Subcutaneous adipose tissue (tissue), 4 donors: ENCODE measurements around the gene POLL. TPM values are rescaled to one million over a fixed set of nuclear protein-coding genes. Genes with fewer than 3 reads are reported as not detected.

Experiments
- CTCF ChIP-seq: fragments of 450-650 bp; IDR thresholded peaks from one replicate; pipeline ENCODE4 v1.5.1; 2016; ENCODE audit warnings: low read depth, mild to moderate bottlenecking, control low read depth, antibody characterized with exemption, moderate library complexity
- total RNA-seq, 4 donors: library from RNA; depleted of rRNA; stranded (reverse); fragments of >200 nt; gene quantifications; one replicate each; pipeline ENCODE4 v1.1.0, GENCODE V29; 2016

The POLL gene
- total RNA-seq, 4 donors from 2014 or later, result 11.9 to 30.7 (median 21.4) TPM

- TF ChIP-seq CTCF, result no peak
Measured at GRCh38 chr10:101614663-101615524, 26.8 kb upstream of the POLL start.

GRCh38 chr10:101613646-101614045 is 25.6 kb upstream of the POLL start:
- no peak for TF ChIP-seq CTCF

GRCh38 chr10:101612872-101613271 is 24.8 kb upstream of the POLL start:
- TF ChIP-seq CTCF, result no peak

- TF ChIP-seq CTCF, result no peak
Measured at GRCh38 chr10:101612086-101612485, 24.0 kb upstream of the POLL start.

- no peak for TF ChIP-seq CTCF
Measured at GRCh38 chr10:101611096-101611905, 23.2 kb upstream of the POLL start.

GRCh38 chr10:101609481-101609880 is 21.4 kb upstream of the POLL start:
- no peak for TF ChIP-seq CTCF

GRCh38 chr10:101607124-101607523 is 19.1 kb upstream of the POLL start:
- no peak for TF ChIP-seq CTCF
